Stomach smooth muscle (tissue), 2 donors: Measurements from ENCODE around the gene FGF14.

Experiments used
- H3K27ac ChIP-seq: one replicate; pipeline ENCODE4 v1.7.0; 2013; ENCODE audit warnings: mild to moderate bottlenecking, low read length, inconsistent platforms
- H3K27me3 ChIP-seq, 2 donors: one replicate each; pipeline ENCODE4 v1.7.0; 2013; ENCODE audit warnings: low read length in 2 of 2; ENCODE audit not compliant: insufficient read depth in 2 of 2, control insufficient read depth in 1 of 2
- H3K36me3 ChIP-seq, 2 donors: one replicate each; pipeline ENCODE4 v1.7.0; 2013; ENCODE audit warnings: low read length in 2 of 2; ENCODE audit not compliant: control insufficient read depth in 2 of 2, insufficient read depth in 2 of 2
- H3K4me1 ChIP-seq: one replicate; pipeline ENCODE4 v1.7.0; 2013; ENCODE audit warnings: low read length; ENCODE audit not compliant: control insufficient read depth, insufficient read depth
- H3K4me3 ChIP-seq, 2 donors: one replicate each; pipeline ENCODE4 v1.7.0; 2013; ENCODE audit warnings: low read length in 2 of 2
- H3K9ac ChIP-seq, 2 donors: one replicate each; pipeline ENCODE4 v1.7.0; 2013; ENCODE audit warnings: low read length in 2 of 2, mild to moderate bottlenecking in 1 of 2
- H3K9me3 ChIP-seq, 2 donors: one replicate each; pipeline ENCODE4 v1.7.0; 2013; ENCODE audit warnings: low read length in 2 of 2; ENCODE audit not compliant: control insufficient read depth in 2 of 2
- donor health status: healthy.
- donor health status: Pancreatic carcinoma.

Gene FGF14

DNA sequence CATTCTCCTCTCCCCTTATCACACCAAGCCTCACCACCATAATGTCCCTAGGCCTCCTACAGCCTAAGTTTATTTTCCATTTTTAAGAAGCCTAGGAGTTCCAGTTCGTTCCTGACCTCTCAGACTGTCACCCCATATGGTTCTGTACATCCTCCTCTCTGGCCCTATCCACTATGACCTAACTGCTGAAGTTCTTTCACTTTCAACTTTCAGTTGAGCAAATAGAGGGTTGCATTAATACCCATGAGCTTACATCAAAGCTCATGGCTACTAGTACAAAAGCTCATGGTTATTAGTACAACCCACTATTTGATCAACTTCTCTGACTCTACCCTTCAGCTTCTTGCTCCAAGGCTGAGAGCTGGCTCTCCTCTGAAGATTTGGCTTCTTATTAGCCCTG lies 72.9 kb downstream of the FGF14 start:
- H3K9ac ChIP-seq, result no peak overlapping the region
- no peak overlapping the region for H3K27ac ChIP-seq
- no peaks in the 10 kb centered on the region for H3K36me3 ChIP-seq
- H3K4me1 ChIP-seq, result no peaks in the 10 kb centered on the region
- no peak overlapping the region for H3K4me3 ChIP-seq
- no peaks in the 10 kb centered on the region for H3K27me3 ChIP-seq
- no peaks in the 10 kb centered on the region for H3K9me3 ChIP-seq

- no peaks in the 10 kb centered on the region for H3K9me3 ChIP-seq
- H3K27ac ChIP-seq, result no peak overlapping the region
Observed at GRCh38 chr13:102327119-102327617, 74.7 kb downstream of the FGF14 start.

GRCh38 chr13:102326381-102327118 lies 75.3 kb downstream of the FGF14 start:
- no peaks in the 10 kb centered on the region for H3K27me3 ChIP-seq
- H3K9me3 ChIP-seq, result no peaks in the 10 kb centered on the region
- H3K36me3 ChIP-seq, result no peaks in the 10 kb centered on the region
- H3K27ac ChIP-seq, result no peak overlapping the region
- H3K4me1 ChIP-seq, result no peaks in the 10 kb centered on the region
- H3K4me3 ChIP-seq, result no peak overlapping the region
- no peak overlapping the region for H3K9ac ChIP-seq

More at GRCh38 chr13:102327119-102327617, 74.7 kb downstream of the FGF14 start:
- Histone ChIP-seq H3K9ac (no peak overlapping the region), H3K27me3 (no peaks in the 10 kb centered on the region), H3K4me3 (no peak overlapping the region), H3K4me1 (no peaks in the 10 kb centered on the region), H3K36me3 (no peaks in the 10 kb centered on the region)

GRCh38 chr13:102325321-102325720 lies 76.5 kb downstream of the FGF14 start:
- H3K27me3 ChIP-seq, result no peaks in the 10 kb centered on the region
- H3K27ac ChIP-seq, result no peak overlapping the region
- H3K9ac ChIP-seq, result no peak overlapping the region
- H3K4me3 ChIP-seq, result no peak overlapping the region
- no peaks in the 10 kb centered on the region for H3K4me1 ChIP-seq
- H3K9me3 ChIP-seq, result no peaks in the 10 kb centered on the region
- no peaks in the 10 kb centered on the region for H3K36me3 ChIP-seq

DNA sequence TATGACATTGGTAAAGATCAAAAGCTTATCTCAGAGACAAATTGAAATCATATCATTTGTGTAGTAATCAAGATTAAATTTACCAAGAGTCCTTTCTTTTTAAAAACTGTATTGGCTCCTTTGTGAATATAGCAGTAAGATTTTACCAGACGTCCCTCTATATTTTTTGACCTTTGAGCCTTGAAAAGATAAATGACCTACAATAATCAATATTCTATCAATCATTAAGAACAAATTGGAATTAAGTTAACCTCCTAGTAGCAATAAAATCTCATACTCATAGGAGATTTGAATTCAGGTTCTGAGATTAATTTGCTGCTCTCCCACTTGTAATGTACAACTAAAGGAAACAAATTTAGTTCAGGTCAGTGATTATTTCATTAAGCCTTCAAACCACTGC lies 78.3 kb downstream of the FGF14 start:
- H3K27ac ChIP-seq, result no peak overlapping the region
- H3K36me3 ChIP-seq, result no peaks in the 10 kb centered on the region

DNA sequence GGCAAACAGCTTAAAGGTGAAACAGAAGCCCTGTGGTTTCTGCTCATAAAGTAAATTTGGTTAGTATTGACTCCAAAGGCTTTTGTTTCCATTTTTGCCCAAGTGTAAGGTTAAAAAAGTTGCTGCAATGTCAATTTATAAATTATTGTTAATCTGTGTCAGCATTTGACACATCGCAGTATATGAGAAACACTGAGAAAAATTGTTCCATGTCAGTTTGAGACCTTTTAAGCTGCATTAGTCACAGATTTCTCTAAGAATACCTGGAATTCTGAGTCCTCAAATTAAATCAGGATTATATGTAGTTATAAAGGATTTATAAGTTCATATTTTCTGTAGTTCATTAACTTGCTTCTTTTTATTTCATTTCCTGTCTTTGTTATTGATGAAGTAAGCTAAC lies 78.8 kb downstream of the FGF14 start:
- no peaks in the 10 kb centered on the region for H3K27me3 ChIP-seq
- H3K27ac ChIP-seq, result no peak overlapping the region
- H3K9me3 ChIP-seq, result no peaks in the 10 kb centered on the region
- H3K4me3 ChIP-seq, result no peak overlapping the region
- H3K4me1 ChIP-seq, result peaks cover 3% of the 10 kb centered on the region
- no peaks in the 10 kb centered on the region for H3K36me3 ChIP-seq
- H3K9ac ChIP-seq, result no peak overlapping the region

More for the DNA sequence above, 78.3 kb downstream of the FGF14 start:
- Histone ChIP-seq H3K9ac (no peak overlapping the region), H3K4me1 (no peaks in the 10 kb centered on the region), H3K4me3 (no peak overlapping the region), H3K9me3 (no peaks in the 10 kb centered on the region), H3K27me3 (no peaks in the 10 kb centered on the region)

- H3K36me3 ChIP-seq, result no peaks in the 10 kb centered on the region
- no peaks in the 10 kb centered on the region for H3K27me3 ChIP-seq
- H3K27ac ChIP-seq, result no peak overlapping the region
- H3K4me3 ChIP-seq, result no peak overlapping the region
- no peaks in the 10 kb centered on the region for H3K9me3 ChIP-seq
- no peak overlapping the region for H3K9ac ChIP-seq
- peaks cover 8% of the 10 kb centered on the region for H3K4me1 ChIP-seq
Observed at GRCh38 chr13:102322211-102322610, 79.6 kb downstream of the FGF14 start.

GRCh38 chr13:102318233-102318632 lies 83.6 kb downstream of the FGF14 start:
- Histone ChIP-seq H3K27ac (no peak overlapping the region), H3K9ac (no peak overlapping the region)

DNA sequence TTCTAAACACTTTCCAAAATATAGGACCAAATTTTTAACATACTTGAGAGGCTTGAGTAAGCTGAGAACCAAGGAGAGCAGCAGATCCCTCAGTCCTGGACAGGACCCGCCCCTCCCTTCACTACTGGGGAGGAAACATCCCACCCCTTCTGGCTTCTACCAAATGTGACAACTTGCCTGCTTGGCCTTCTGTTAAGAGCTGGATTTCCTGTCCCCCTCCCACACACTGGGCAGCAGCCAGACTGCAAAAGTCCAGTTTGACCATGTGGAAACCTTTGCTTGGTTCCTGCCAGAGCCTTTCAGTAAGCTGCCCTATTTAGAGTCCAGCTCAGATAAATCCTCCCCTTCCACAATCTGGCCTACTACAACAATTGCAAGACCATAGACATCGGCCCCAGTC lies 84.3 kb downstream of the FGF14 start:
- H3K27me3 ChIP-seq, result no peaks in the 10 kb centered on the region
- H3K9me3 ChIP-seq, result no peaks in the 10 kb centered on the region
- no peak overlapping the region for H3K27ac ChIP-seq
- H3K4me3 ChIP-seq, result no peak overlapping the region
- H3K4me1 ChIP-seq, result peaks cover 8% of the 10 kb centered on the region
- no peak overlapping the region for H3K9ac ChIP-seq
- H3K36me3 ChIP-seq, result no peaks in the 10 kb centered on the region

More at GRCh38 chr13:102318233-102318632, 83.6 kb downstream of the FGF14 start:
- H3K4me1 ChIP-seq, result peaks cover 8% of the 10 kb centered on the region
- H3K27me3 ChIP-seq, result no peaks in the 10 kb centered on the region
- H3K9me3 ChIP-seq, result no peaks in the 10 kb centered on the region
- H3K4me3 ChIP-seq, result no peak overlapping the region
- H3K36me3 ChIP-seq, result no peaks in the 10 kb centered on the region

GRCh38 chr13:102316732-102317131 lies 85.1 kb downstream of the FGF14 start:
- Histone ChIP-seq H3K9me3 (no peaks in the 10 kb centered on the region), H3K27me3 (no peaks in the 10 kb centered on the region), H3K4me1 (peaks cover 8% of the 10 kb centered on the region), H3K36me3 (no peaks in the 10 kb centered on the region), H3K27ac (no peak overlapping the region), H3K9ac (no peak overlapping the region), H3K4me3 (no peak overlapping the region)

DNA sequence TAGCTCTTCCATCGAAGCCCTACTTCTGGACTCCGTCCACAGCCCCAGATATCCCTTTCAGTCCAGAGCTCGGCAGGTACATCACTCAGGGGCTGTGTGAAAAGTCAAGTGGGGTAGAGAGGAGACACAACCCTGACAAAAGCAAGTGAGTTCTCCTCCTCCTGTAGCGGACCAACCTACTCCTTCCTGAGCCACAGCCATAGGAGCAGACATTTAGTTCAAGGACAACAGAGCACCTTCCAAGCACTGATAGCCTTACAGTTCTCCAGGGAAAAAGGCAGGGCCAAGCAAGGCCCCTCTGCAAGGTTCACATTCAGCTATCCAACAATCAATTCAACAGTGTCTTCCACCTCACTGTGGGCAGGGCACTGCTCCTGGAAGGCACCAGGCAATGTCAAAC lies 89.0 kb downstream of the FGF14 start:
- Histone ChIP-seq H3K9ac (no peak overlapping the region), H3K36me3 (no peaks in the 10 kb centered on the region), H3K27me3 (no peaks in the 10 kb centered on the region), H3K9me3 (no peaks in the 10 kb centered on the region), H3K4me3 (no peak overlapping the region), H3K4me1 (peaks cover 4% of the 10 kb centered on the region), H3K27ac (no peak overlapping the region)
